Common myeloid progenitor, CD34-positive (primary cell): ENCODE data around the gene ERVK3-1.

Experiments used
- CTCF ChIA-PET: fragments of 350-600 bp; sonication (Branson Sonifier 250); formaldehyde crosslinking; loops from one replicate; lab custom pipeline; 2021; ENCODE audit warnings: antibody characterized with exemption; lab: Charles Lee
- POLR2A ChIA-PET: fragments of 350-600 bp; sonication (Branson Sonifier 250); formaldehyde crosslinking; loops from one replicate; lab custom pipeline; 2021; ENCODE audit warnings: antibody characterized with exemption; lab: Charles Lee
- DNase-seq, 3 donors: peaks; one replicate each; pipeline versions ENCODE4 v3.0.0 to v3.0.0-alpha.2; 2013
- H3K27ac ChIP-seq, 2 experiments: 1 replicate in 1 of 2; 2 replicates in 1 of 2; pipeline ENCODE4 v1.7.0; 2013; ENCODE audit warnings: inconsistent platforms in 2 of 2, low read length in 2 of 2, mild to moderate bottlenecking in 2 of 2, low read depth in 1 of 2, moderate library complexity in 1 of 2; ENCODE audit not compliant: severe bottlenecking in 2 of 2, insufficient read depth in 1 of 2, poor library complexity in 1 of 2
- H3K27me3 ChIP-seq, 5 experiments: replicated peaks in 2 of 5; 1 replicate in 3 of 5; 2 replicates in 2 of 5; pipeline versions ENCODE4 v1.6.1 to v1.7.0; 2013; ENCODE audit warnings: low read length in 4 of 5, mild to moderate bottlenecking in 2 of 5, moderate library complexity in 2 of 5, inconsistent platforms in 1 of 5; ENCODE audit not compliant: insufficient read depth in 5 of 5, control insufficient read depth in 4 of 5
- H3K36me3 ChIP-seq, 4 experiments: 1 replicate in 2 of 4; 2 replicates in 2 of 4; pipeline versions ENCODE4 v1.6.1 to v1.7.0; 2013; ENCODE audit warnings: low read length in 3 of 4, control low read depth in 1 of 4, mild to moderate bottlenecking in 1 of 4; ENCODE audit not compliant: control insufficient read depth in 4 of 4, insufficient read depth in 4 of 4
- H3K4me1 ChIP-seq, 4 experiments: 1 replicate in 3 of 4; 2 replicates in 1 of 4; pipeline versions ENCODE4 v1.6.1 to v1.7.1; 2013; ENCODE audit warnings: low read length in 3 of 4, mild to moderate bottlenecking in 3 of 4, control low read depth in 1 of 4, inconsistent platforms in 1 of 4, moderate library complexity in 1 of 4; ENCODE audit not compliant: control insufficient read depth in 4 of 4, insufficient read depth in 4 of 4; ENCODE audit errors: control extremely low read depth in 1 of 4
- H3K4me3 ChIP-seq, 7 experiments: 1 replicate in 4 of 7; 2 replicates in 3 of 7; pipeline versions ENCODE4 v1.5.1 to v1.7.0; 2013; ENCODE audit warnings: mild to moderate bottlenecking in 7 of 7, low read length in 6 of 7, moderate library complexity in 6 of 7, inconsistent platforms in 2 of 7, low read depth in 2 of 7, control low read depth in 1 of 7; ENCODE audit not compliant: insufficient read depth in 4 of 7, control insufficient read depth in 1 of 7; ENCODE audit errors: extremely low read depth in 1 of 7
- H3K9me3 ChIP-seq, 5 experiments: 1 replicate in 4 of 5; 2 replicates in 1 of 5; pipeline versions ENCODE4 v1.6.1 to v1.7.1; 2013; ENCODE audit warnings: low read length in 4 of 5, mild to moderate bottlenecking in 2 of 5, inconsistent platforms in 1 of 5, low read depth in 1 of 5, moderate library complexity in 1 of 5; ENCODE audit not compliant: control insufficient read depth in 4 of 5, insufficient read depth in 2 of 5; ENCODE audit errors: control extremely low read depth in 1 of 5
- WGBS: methylation state at CpG from one replicate; pipeline ENCODE4 v1.1.5; 2013; ENCODE audit not compliant: insufficient coverage; 5-methylcytosine and 5-hydroxymethylcytosine counted together

ERVK3-1 gene

GRCh38 chr19:58352760-58353671, 47.8 kb downstream of the ERVK3-1 start, which contains the start of gene A1BG:
Gene A1BG (minus strand): TSS chr19:58353492. CDS start chr19:58353437, 55 bp downstream.
- POLR2A ChIA-PET: no interaction called here
- CTCF ChIA-PET: interaction anchor here (0.6 kb wide), 1 partner anchor 528 kb away, joined by 3 read pairs; no protein-coding TSS in a partner anchor
- H3K4me3 ChIP-seq: no peak within 1 kb of the TSS
- DNase-seq: no peak
- H3K27me3 ChIP-seq: peaks cover 0 to 7% (median 0%) of the 10 kb centered on the region in 5 experiments
- H3K36me3 ChIP-seq: peaks cover 0 to 13% (median 2%) of the 10 kb centered on the region in 4 experiments
- H3K4me1 ChIP-seq: peaks cover under 1 to 33% (median 16%) of the 10 kb centered on the region in 4 experiments
- H3K27ac ChIP-seq: no peak within 1 kb of the TSS
- H3K9me3 ChIP-seq: peaks cover 0 to 4% (median 0%) of the 10 kb centered on the region in 5 experiments
- WGBS: 95% methylated on average over 17 of the region's 26 CpGs

- Histone ChIP-seq H3K27me3 (peaks cover 0 to 7% (median 0%) of the 10 kb centered on the region in 5 experiments), H3K27ac (no peak overlapping the region), H3K9me3 (peaks cover 0 to 4% (median 0%) of the 10 kb centered on the region in 5 experiments), H3K36me3 (peaks cover 0 to 13% (median 3%) of the 10 kb centered on the region in 4 experiments), H3K4me3 (no peak overlapping the region), H3K4me1 (peaks cover 0 to 30% (median 15%) of the 10 kb centered on the region in 4 experiments)
- 99% methylated on average over 7 of the region's 15 CpGs for WGBS
- ChIA-PET CTCF (interaction anchor here (0.6 to 1.5 kb wide), 2 partner anchors 19 to 529 kb away, joined by 3 to 4 read pairs; no protein-coding TSS in a partner anchor), POLR2A (no interaction called here)
- no peak for DNase-seq
Measured at GRCh38 chr19:58353717-58354477, 48.7 kb downstream of the ERVK3-1 start.

- H3K9me3 ChIP-seq: peaks cover 0 to 4% (median 0%) of the 10 kb centered on the region in 5 experiments
- peaks cover 0 to 30% (median 15%) of the 10 kb centered on the region in 4 experiments for H3K4me1 ChIP-seq
- CTCF ChIA-PET: interaction anchor here (1.5 kb wide), 1 partner anchor 19 kb away, joined by 4 read pairs; no protein-coding TSS in a partner anchor
- H3K27me3 ChIP-seq: peaks cover 0 to 7% (median 0%) of the 10 kb centered on the region in 5 experiments
- POLR2A ChIA-PET: no interaction called here
- H3K4me3 ChIP-seq: no peak overlapping the region
- no peak for DNase-seq
- H3K27ac ChIP-seq: no peak overlapping the region
- peaks cover 0 to 13% (median 3%) of the 10 kb centered on the region in 4 experiments for H3K36me3 ChIP-seq
- WGBS: 93% methylated on average over 6 of the region's 6 CpGs
Measured at GRCh38 chr19:58354478-58355030, 49.4 kb downstream of the ERVK3-1 start.

- ChIA-PET CTCF (interaction anchor here (1.4 to 1.5 kb wide), 2 partner anchors 8 to 18 kb away, joined by 4 to 5 read pairs; no protein-coding TSS in a partner anchor), POLR2A (interaction anchor here (0.7 kb wide), 1 partner anchor 127 kb away, joined by 3 read pairs; the partner anchor contains the start of gene ZNF544)
- no peak for DNase-seq
- H3K27me3 ChIP-seq: peaks cover 0 to 7% (median 0%) of the 10 kb centered on the region in 5 experiments
- H3K4me1 ChIP-seq: peaks cover 0 to 29% (median 11%) of the 10 kb centered on the region in 4 experiments
- H3K4me3 ChIP-seq: no peak overlapping the region
- H3K36me3 ChIP-seq: peaks cover 0 to 11% (median 3%) of the 10 kb centered on the region in 4 experiments
- H3K27ac ChIP-seq: no peak overlapping the region
- H3K9me3 ChIP-seq: peaks cover 0 to 4% (median 0%) of the 10 kb centered on the region in 5 experiments
- 96% methylated on average over 10 of the region's 10 CpGs for WGBS
Measured at GRCh38 chr19:58355215-58355796, 50.1 kb downstream of the ERVK3-1 start.

- peak; percentile 70 to 85 (median 80) for DNase-seq
- peaks cover 0 to 27% (median 11%) of the 10 kb centered on the region in 4 experiments for H3K4me1 ChIP-seq
- CTCF ChIA-PET: interaction anchor here (0.7 to 1.4 kb wide), 2 partner anchors 9 to 42 kb away, joined by 3 to 5 read pairs; no protein-coding TSS in a partner anchor
- POLR2A ChIA-PET: interaction anchor here (0.7 to 1.7 kb wide), 2 partner anchors 9 to 128 kb away, joined by 3 to 8 read pairs; partner anchors contain the start of gene ZNF544
- WGBS: 19% methylated on average over 93 of the region's 94 CpGs
- no peak overlapping the region for H3K27ac ChIP-seq
- H3K36me3 ChIP-seq: peaks cover 0 to 6% (median 3%) of the 10 kb centered on the region in 4 experiments
- H3K9me3 ChIP-seq: peaks cover 0 to 4% (median 0%) of the 10 kb centered on the region in 5 experiments
- H3K4me3 ChIP-seq: peak overlapping the region in 5 of 7 experiments; percentile 33 to 75 (median 66)
- H3K27me3 ChIP-seq: peaks cover 0 to 7% (median 0%) of the 10 kb centered on the region in 5 experiments
Measured at GRCh38 chr19:58355908-58356765, 51.0 kb downstream of the ERVK3-1 start.
